Activated naive CD4-positive, alpha-beta T cell treated with anti-CD3 and anti-CD28 coated beads, Interleukin-2, amount 50 U/mL, for 24 hours (primary cell): ENCODE results near the gene VAV3.

Source experiments
- H3K27ac Mint-ChIP-seq: one replicate; pipeline ENCODE4 v1.8.0; 2021; ENCODE audit warnings: mild to moderate bottlenecking, mixed read lengths
- H3K27me3 Mint-ChIP-seq: one replicate; pipeline ENCODE4 v1.8.0; 2021; ENCODE audit warnings: mixed read lengths
- H3K36me3 Mint-ChIP-seq: one replicate; pipeline ENCODE4 v1.8.0; 2021; ENCODE audit warnings: mixed read lengths
- H3K4me1 Mint-ChIP-seq: one replicate; pipeline ENCODE4 v1.8.0; 2021; ENCODE audit warnings: mixed read lengths
- H3K4me3 Mint-ChIP-seq: one replicate; pipeline ENCODE4 v1.8.0; 2021; ENCODE audit warnings: mild to moderate bottlenecking, mixed read lengths
- H3K9me3 Mint-ChIP-seq: one replicate; pipeline ENCODE4 v1.8.0; 2021; ENCODE audit warnings: mixed read lengths

VAV3 gene

DNA sequence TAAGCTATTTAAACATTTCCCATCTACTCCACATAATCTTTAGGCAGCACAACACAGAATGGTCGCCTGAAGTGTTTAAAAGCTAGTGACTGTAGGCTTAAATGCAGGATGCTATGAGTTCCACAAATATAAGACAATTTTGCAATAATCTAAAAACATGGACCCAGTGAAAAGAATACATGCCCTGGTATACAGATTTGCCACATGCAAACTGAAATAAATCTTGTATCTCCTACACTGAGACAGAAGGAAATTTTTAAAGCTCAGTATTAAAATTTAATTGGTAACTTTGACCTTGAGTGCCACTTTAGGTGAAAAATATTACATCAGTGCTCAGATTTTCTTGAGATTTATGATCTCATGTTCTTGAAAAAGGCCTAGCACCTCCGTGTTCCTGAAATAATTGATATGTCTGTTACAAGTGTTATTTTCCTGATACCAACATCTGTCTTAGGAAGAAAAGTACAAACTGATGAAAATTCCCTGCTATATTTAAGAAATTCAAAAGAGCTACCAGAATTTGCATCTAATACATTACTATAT, 285.5 kb downstream of the VAV3 start:
- Mint-ChIP-seq H3K4me3 (no peak overlapping the region), H3K27me3 (no peaks in the 10 kb centered on the region), H3K27ac (no peak overlapping the region)

DNA sequence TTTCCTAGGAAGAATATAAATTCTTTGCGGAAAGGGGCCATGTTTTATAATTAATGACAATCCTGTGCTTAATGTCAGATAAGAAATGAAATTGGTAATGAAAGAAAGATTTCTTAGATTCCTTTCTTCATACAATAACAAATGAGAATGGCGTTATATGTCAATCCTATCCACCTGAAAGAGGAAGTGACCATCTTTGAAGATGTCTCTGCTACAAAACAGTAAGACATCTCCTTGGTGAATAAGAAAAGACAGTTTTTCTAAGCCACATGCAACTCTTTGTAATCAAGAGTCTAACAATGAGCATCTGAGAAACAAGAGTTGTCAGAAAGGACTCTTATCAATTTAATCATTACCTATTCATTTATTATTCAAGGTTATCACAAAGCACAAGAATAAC, 286.0 kb downstream of the VAV3 start:
- peaks cover 2% of the 10 kb centered on the region for H3K36me3 Mint-ChIP-seq
- H3K27me3 Mint-ChIP-seq: no peaks in the 10 kb centered on the region
- no peaks in the 10 kb centered on the region for H3K4me1 Mint-ChIP-seq
- no peak overlapping the region for H3K27ac Mint-ChIP-seq
- no peaks in the 10 kb centered on the region for H3K9me3 Mint-ChIP-seq
- H3K4me3 Mint-ChIP-seq: no peak overlapping the region

More for the DNA sequence above, 285.5 kb downstream of the VAV3 start:
- H3K9me3 Mint-ChIP-seq: no peaks in the 10 kb centered on the region
- peaks cover 2% of the 10 kb centered on the region for H3K36me3 Mint-ChIP-seq
- H3K4me1 Mint-ChIP-seq: no peaks in the 10 kb centered on the region

DNA sequence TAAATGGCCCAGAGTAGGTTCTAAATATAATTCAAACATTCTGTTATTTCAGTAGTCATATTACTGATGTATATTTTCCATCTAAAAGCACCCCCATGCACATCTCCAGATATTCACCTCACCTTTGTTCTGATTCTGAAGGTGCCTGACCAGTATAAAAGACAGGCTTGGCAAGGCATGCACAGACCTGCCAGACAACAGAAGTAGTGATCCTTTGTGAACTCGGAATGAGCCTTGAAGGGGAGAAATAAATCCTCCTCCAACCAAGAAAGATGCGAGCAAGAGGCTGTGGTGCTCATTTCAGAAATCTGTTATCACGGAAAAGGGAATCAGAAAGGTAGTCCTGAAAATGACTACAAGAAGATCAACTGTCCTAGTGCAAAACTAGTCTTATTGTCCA, 287.3 kb downstream of the VAV3 start:
- Mint-ChIP-seq H3K36me3 (peaks cover 6% of the 10 kb centered on the region), H3K27ac (no peak overlapping the region), H3K4me3 (no peak overlapping the region), H3K4me1 (no peaks in the 10 kb centered on the region), H3K27me3 (no peaks in the 10 kb centered on the region), H3K9me3 (peaks cover 5% of the 10 kb centered on the region)

DNA sequence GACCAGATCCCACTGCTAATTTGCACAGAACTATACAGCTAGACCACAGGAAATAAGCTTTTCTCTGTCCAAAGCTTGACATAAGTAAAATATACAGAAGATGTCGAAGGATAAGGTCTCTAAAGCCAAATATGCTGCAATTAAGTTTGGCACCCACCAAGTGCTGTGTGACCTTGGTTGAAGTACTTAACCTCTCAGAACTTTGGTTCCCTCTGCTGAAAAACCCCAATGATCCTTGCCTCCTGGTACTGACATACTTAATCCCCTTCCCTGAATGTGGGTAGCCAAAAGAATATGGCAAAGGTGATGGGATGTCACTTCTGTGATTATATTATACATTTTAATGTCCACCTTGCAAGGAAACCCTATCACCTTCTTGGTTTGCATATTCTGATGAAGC, 290.5 kb downstream of the VAV3 start:
- Mint-ChIP-seq H3K27ac (no peak overlapping the region), H3K4me1 (no peaks in the 10 kb centered on the region), H3K27me3 (no peaks in the 10 kb centered on the region), H3K36me3 (peaks cover 5% of the 10 kb centered on the region), H3K4me3 (no peak overlapping the region), H3K9me3 (peaks cover 5% of the 10 kb centered on the region)

DNA sequence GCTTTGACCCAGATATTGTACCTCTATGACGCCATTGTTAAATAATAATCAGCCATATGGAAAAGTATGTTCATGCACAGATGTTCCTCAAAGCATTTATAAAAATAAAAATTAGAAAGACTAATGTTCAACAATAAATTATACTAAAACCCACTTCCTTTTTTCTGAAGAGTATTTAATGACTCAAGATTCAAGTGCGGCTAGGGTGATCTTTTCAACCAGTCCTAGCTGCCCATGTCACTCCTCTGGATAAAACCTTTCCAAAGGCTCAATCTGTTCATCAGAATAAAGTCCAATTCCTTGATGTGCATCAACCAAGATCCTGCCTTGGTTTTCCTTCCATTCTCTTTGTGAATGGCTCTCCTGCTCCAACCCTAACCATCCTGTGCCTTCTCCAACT, 292.0 kb downstream of the VAV3 start:
- H3K27me3 Mint-ChIP-seq: no peaks in the 10 kb centered on the region
- H3K9me3 Mint-ChIP-seq: peaks cover 5% of the 10 kb centered on the region
- H3K27ac Mint-ChIP-seq: no peak overlapping the region
- no peaks in the 10 kb centered on the region for H3K4me1 Mint-ChIP-seq
- peaks cover 6% of the 10 kb centered on the region for H3K36me3 Mint-ChIP-seq
- no peak overlapping the region for H3K4me3 Mint-ChIP-seq

DNA sequence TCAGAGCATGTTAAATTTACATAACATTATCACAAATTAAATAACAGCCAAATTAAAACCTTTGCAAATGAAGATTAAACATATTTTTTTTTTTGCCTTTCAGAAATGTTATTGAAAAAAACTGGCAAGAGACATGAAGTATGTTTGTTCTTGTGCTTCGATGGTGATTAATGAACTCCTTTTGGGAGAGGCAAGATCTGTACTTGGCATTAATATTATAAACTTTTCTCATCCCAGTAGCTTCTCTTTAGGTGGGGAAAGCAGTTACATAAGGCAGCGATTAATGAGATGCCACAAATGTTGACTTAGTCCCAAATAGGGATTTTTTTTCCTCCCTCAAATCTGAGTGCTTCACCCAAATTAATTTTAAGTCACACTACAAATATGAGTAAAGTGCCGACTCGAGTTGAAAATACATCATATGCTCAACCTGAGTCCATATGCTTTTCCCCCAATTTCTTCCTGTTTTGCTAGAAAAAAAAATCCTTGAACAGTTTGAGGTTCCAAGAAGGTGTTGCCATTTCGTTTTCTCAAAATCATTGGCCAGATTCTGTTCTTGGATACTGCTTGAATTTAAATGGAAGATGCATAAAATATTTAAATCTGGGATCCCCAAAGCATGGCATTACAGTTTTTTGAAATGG, 294.5 kb downstream of the VAV3 start:
- Mint-ChIP-seq H3K4me3 (no peak overlapping the region), H3K27me3 (no peaks in the 10 kb centered on the region), H3K4me1 (no peaks in the 10 kb centered on the region), H3K27ac (no peak overlapping the region), H3K36me3 (peaks cover 8% of the 10 kb centered on the region), H3K9me3 (peaks cover 5% of the 10 kb centered on the region)

DNA sequence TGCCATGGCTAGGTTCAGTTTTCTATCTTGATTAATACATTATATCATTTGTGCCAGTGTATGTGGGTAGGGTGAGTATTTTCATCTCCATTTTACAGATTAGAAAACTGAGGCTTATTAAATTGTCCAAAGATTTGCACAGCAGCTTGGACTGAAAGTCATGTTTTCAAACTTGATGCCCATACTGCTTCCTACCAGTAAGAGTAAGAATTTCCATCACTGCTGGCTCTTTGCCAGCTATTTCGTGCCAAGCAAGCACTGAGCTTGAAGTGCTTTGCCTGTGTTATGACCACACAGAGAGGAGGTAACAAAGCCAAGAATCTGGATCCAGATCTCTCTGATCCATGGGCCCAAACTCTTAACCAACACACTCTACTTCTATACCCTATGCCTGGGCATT, 295.0 kb downstream of the VAV3 start:
- Mint-ChIP-seq H3K4me1 (no peaks in the 10 kb centered on the region), H3K4me3 (no peak overlapping the region), H3K9me3 (peaks cover 5% of the 10 kb centered on the region), H3K36me3 (peaks cover 8% of the 10 kb centered on the region), H3K27me3 (no peaks in the 10 kb centered on the region), H3K27ac (no peak overlapping the region)

DNA sequence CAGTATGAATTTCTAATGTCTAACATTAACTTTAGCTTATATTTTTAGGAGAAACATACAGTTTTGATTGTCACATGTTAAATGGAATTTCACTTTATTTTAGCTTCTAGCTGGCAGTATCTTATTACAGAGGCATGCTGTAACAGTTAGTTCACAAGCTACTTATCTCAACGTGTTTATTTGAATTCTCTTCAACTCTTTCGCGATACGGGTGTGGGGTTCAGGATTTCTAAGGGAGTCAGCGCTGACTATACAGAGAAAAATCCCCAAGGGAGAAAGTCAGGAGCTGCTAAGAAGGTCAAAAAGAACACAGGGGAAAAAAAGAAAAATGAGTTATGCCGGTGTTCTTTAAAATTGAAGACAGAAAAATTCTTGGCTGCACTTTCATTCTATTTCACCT, 296.2 kb downstream of the VAV3 start:
- Mint-ChIP-seq H3K4me3 (no peak overlapping the region), H3K27ac (no peak overlapping the region), H3K27me3 (no peaks in the 10 kb centered on the region), H3K4me1 (no peaks in the 10 kb centered on the region), H3K36me3 (peaks cover 9% of the 10 kb centered on the region), H3K9me3 (peaks cover 5% of the 10 kb centered on the region)

DNA sequence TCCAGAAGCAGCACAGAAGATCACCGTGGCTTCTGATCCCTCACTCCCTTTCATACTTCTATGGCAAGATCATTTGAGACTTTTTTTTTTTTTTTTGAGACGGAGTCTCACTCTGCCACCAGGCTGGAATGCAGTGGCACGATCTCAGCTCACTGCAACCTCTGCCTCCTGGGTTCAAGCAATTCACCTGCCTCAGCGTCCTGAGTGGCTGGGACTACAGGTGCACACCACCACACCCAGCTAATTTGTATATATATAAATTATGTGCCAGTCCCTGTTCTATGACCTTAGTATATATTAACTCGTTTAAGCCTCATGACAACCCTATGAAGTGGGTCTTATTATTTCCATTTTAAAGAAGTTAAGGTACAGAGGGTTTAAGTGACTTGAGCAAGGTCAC, 298.5 kb downstream of the VAV3 start:
- Mint-ChIP-seq H3K4me3 (no peak overlapping the region), H3K9me3 (no peaks in the 10 kb centered on the region), H3K36me3 (peaks cover 4% of the 10 kb centered on the region), H3K27ac (no peak overlapping the region), H3K27me3 (no peaks in the 10 kb centered on the region), H3K4me1 (no peaks in the 10 kb centered on the region)

DNA sequence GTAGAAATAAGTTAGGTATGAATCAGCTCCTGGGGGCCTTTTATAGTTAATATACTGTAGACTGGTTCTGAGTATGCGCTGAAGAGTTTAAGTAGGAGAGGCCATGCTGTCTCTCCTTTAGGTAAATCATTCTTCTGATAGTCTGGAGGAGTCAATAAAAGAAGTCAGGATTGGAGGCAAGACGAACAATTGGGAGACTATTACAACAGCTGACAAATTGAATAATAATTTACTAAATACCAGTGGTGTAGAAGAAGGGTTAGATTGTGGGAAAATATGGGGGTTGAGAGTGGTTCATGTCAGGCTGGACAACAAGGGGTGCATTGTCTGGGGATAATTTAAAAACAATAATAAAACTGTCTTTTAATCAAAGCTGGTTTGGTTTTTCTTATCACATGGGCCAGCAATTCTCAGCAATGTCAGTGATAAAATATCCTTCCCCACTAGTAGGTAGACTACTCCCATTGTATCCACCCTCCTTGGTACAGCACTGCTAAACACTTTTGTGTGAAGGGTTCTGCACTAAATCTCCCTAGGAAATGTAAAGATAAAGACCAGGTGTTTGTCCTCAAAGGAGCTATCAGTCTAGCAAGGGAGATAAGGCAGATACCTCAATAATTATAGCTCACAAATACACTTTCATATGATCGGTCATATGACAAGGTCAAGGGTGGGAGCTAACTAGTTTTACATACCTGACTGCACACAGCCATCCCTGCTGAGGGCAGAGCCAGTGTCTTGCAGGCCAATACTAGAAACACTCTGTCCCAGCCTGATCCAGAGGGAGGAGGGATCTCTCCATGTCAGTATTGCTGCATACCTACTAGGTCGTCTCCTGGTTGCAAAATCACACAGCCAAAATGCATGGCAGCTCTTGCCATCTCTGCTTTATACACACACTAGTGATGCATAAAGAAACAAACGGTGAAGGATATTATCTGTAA, 299.7 kb downstream of the VAV3 start:
- H3K27me3 Mint-ChIP-seq: no peaks in the 10 kb centered on the region
- no peak overlapping the region for H3K4me3 Mint-ChIP-seq
- H3K27ac Mint-ChIP-seq: no peak overlapping the region
- H3K9me3 Mint-ChIP-seq: no peaks in the 10 kb centered on the region
- no peaks in the 10 kb centered on the region for H3K4me1 Mint-ChIP-seq
- H3K36me3 Mint-ChIP-seq: peaks cover 4% of the 10 kb centered on the region

DNA sequence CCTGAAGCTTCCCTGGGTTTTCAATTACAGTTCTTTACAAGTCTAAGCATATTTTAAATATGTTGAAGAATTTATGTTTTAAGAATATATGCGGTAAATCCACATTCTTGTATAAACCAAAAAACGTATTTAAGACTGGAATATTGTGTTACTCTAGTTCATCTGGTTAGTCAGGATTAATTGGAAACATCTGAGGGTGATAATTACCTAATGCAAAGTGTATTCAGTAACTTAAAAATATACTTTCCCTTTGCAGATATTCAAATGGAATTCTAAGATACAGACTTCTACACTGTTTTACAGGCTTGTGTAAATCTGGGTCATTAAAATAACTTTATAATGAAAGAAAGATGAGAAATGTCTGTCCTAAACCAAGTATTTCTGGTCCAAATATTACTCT, 302.0 kb downstream of the VAV3 start:
- Mint-ChIP-seq H3K27me3 (no peaks in the 10 kb centered on the region), H3K4me3 (no peak overlapping the region), H3K9me3 (no peaks in the 10 kb centered on the region), H3K36me3 (peaks cover 3% of the 10 kb centered on the region), H3K4me1 (no peaks in the 10 kb centered on the region), H3K27ac (no peak overlapping the region)

DNA sequence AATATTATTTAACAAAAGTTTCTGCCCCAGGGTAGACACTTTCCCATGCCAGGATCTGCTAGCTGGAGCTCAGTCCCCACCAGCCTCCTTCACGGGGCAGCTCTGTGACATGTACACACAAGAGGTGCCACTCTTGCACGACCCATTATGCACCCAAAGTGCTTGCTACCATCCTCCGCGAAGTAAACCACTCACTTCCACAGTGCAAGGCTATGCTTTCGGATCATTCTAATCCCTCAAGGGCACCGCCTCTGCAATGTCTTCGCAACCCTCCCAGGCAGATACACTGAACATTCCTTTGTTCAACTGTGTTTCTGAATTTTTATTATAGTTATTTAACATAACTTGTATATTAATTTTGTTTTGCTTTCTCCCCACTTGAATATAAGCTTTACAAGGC, 303.8 kb downstream of the VAV3 start:
- Mint-ChIP-seq H3K27ac (no peak overlapping the region), H3K27me3 (no peaks in the 10 kb centered on the region), H3K9me3 (no peaks in the 10 kb centered on the region), H3K4me1 (no peaks in the 10 kb centered on the region), H3K4me3 (no peak overlapping the region), H3K36me3 (peaks cover 1% of the 10 kb centered on the region)

DNA sequence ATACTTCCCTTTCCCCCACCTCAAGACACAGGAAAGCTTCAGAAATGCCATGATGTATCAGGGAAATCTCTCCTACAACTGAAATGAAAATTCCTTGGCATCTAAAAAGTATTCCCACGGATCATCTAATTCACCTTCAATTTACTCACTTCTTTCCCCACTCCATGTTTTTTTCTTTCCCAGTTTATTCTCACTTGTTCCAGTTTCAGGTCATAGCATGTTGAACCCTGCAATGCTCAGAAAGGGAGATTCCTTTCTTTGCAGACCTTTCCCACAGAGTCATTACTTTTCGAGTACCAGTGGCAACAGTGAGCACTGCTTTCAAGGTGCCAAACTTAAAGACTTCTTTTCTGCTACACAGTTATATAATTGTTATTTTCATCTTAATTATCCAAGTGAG, 305.0 kb downstream of the VAV3 start:
- no peaks in the 10 kb centered on the region for H3K27me3 Mint-ChIP-seq
- no peak overlapping the region for H3K4me3 Mint-ChIP-seq
- H3K4me1 Mint-ChIP-seq: no peaks in the 10 kb centered on the region
- no peaks in the 10 kb centered on the region for H3K9me3 Mint-ChIP-seq
- peaks cover 1% of the 10 kb centered on the region for H3K36me3 Mint-ChIP-seq
- H3K27ac Mint-ChIP-seq: no peak overlapping the region

DNA sequence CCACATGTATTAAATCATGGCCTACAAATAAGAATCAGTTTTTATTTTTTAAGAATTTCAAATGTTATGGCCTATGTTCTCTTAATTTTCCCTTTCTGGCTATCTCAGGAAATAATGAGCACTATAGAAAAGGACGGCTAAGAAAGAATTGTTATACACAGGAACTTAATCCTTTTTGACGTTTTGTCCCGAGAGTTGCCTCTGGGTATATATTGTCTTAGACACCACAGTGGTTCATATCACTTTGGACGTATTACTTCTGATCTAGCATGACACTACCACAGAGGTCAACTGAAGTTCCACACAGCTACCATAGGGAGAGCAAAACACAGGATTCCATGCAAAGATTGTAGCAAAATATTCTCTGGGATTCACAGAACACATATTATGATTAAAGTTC, 307.6 kb downstream of the VAV3 start:
- Mint-ChIP-seq H3K27me3 (no peaks in the 10 kb centered on the region), H3K36me3 (no peaks in the 10 kb centered on the region), H3K4me3 (no peak overlapping the region)

DNA sequence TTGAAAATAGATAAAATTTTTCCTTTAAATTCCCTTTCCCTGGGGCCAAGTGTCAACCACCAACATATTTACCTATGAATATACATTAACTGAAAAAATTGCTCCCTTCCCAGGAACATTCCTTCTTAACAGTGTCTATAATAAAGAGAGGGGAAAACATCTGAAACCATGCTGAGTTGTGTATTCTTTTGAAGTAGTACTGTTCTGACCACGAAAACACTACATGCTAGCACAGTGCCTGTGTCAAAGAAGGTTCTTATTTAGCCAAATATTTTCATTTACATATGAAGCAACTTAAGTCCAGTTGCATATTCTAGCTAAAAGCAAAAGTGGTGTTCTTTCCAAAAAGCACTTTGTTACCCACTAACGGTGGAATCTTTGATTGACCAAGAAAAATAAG, 311.2 kb downstream of the VAV3 start:
- H3K4me1 Mint-ChIP-seq: no peaks in the 10 kb centered on the region
- no peak overlapping the region for H3K27ac Mint-ChIP-seq
- H3K27me3 Mint-ChIP-seq: no peaks in the 10 kb centered on the region
- no peaks in the 10 kb centered on the region for H3K9me3 Mint-ChIP-seq
- no peak overlapping the region for H3K4me3 Mint-ChIP-seq
- H3K36me3 Mint-ChIP-seq: no peaks in the 10 kb centered on the region

More for the DNA sequence above, 307.6 kb downstream of the VAV3 start:
- no peaks in the 10 kb centered on the region for H3K4me1 Mint-ChIP-seq
- no peaks in the 10 kb centered on the region for H3K9me3 Mint-ChIP-seq
- no peak overlapping the region for H3K27ac Mint-ChIP-seq

DNA sequence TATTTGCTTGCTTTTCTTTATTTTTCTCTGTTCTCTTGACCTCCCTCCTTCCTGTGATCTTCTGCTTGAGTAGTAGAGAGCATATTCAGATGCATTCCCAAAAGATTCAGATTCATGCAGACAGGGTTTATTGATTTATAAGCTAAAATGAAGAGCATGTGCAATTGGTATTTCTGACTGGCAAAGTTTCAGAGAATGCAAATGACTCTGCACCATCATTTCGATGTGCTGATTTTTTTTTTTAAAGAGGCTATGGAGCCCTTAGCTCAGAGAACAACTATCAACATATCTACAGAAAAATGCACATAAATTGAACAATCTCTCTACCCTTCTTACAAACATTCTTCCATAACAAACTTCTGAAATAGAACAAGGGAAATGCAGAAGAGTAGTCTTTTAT, 312.0 kb downstream of the VAV3 start:
- H3K36me3 Mint-ChIP-seq: no peaks in the 10 kb centered on the region
- H3K4me3 Mint-ChIP-seq: no peak overlapping the region
- no peaks in the 10 kb centered on the region for H3K4me1 Mint-ChIP-seq
- no peaks in the 10 kb centered on the region for H3K9me3 Mint-ChIP-seq
- no peaks in the 10 kb centered on the region for H3K27me3 Mint-ChIP-seq
- no peak overlapping the region for H3K27ac Mint-ChIP-seq
